Right lobe of liver (tissue), 4 donors: ENCODE measurements around the gene MICU2.

Source experiments
- POLR2A ChIP-seq: fragments of 450-650 bp; IDR thresholded peaks from one replicate; pipeline ENCODE4 v1.6.1; 2017; ENCODE audit warnings: antibody characterized with exemption, mild to moderate bottlenecking
- TF ChIP-seq, protein P1 (sequence below), 4 donors: fragments of 200-600 bp in 3 of 4; fragments of 450-650 bp in 1 of 4; IDR thresholded peaks; one replicate each; pipeline versions ENCODE4 v1.5.1 to v1.8.0; 2016 to 2022; ENCODE audit warnings: antibody characterized with exemption in 4 of 4, mild to moderate bottlenecking in 2 of 4
- donor health status: DM: no; HTN: no; CAD: no.
- donor health status: DM: no; HTN: no; CAD: no.
- donor health status: DM: no; HTN: yes; CAD: no.

GRCh38 chr13:21595546-21595822 lies 8.5 kb downstream of the MICU2 start:
- TF ChIP-seq, protein P1, sequence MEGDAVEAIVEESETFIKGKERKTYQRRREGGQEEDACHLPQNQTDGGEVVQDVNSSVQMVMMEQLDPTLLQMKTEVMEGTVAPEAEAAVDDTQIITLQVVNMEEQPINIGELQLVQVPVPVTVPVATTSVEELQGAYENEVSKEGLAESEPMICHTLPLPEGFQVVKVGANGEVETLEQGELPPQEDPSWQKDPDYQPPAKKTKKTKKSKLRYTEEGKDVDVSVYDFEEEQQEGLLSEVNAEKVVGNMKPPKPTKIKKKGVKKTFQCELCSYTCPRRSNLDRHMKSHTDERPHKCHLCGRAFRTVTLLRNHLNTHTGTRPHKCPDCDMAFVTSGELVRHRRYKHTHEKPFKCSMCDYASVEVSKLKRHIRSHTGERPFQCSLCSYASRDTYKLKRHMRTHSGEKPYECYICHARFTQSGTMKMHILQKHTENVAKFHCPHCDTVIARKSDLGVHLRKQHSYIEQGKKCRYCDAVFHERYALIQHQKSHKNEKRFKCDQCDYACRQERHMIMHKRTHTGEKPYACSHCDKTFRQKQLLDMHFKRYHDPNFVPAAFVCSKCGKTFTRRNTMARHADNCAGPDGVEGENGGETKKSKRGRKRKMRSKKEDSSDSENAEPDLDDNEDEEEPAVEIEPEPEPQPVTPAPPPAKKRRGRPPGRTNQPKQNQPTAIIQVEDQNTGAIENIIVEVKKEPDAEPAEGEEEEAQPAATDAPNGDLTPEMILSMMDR (IDR thresholded peaks at IDR 0.05) = no peak
- no peak for TF ChIP-seq POLR2A
